HepG2 (cell line): ENCODE measurements around the gene LDLR. TPM values are rescaled to one million over a fixed set of nuclear protein-coding genes. Genes with fewer than 3 reads are reported as not detected.

Experiments used
- BCL3 ChIP-seq: sonication (generic); formaldehyde crosslinking; IDR thresholded peaks from 2 replicates; pipeline ENCODE4 v1.5.1; 2020; ENCODE audit warnings: mild to moderate bottlenecking, missing genetic modification reagents, moderate library complexity
- FUBP1 ChIP-seq: sonication (generic); formaldehyde crosslinking; IDR thresholded peaks from 2 replicates; pipeline ENCODE4 v1.5.1; 2020; ENCODE audit warnings: missing genetic modification reagents, mild to moderate bottlenecking, borderline replicate concordance
- HCFC1 ChIP-seq: fragments of 150-350 bp; IDR thresholded peaks from 2 replicates; pipeline ENCODE4 v1.6.1; 2014; ENCODE audit warnings: low read depth, low read length
- HNF1A ChIP-seq, 2 experiments: sonication (generic) in 1 of 2; formaldehyde crosslinking in 1 of 2; IDR thresholded peaks; 2 replicates each; pipeline versions ENCODE4 v1.4.0 to v1.6.1; 2016 to 2020; ENCODE audit warnings: borderline replicate concordance in 1 of 2, low read depth in 1 of 2, mild to moderate bottlenecking in 1 of 2, missing genetic modification reagents in 1 of 2
- IKZF5 ChIP-seq: IDR thresholded peaks from 2 replicates; pipeline ENCODE4 v1.6.1; 2018; ENCODE audit warnings: missing genetic modification reagents, mild to moderate bottlenecking, missing compliant biosample characterization
- NFKB2 ChIP-seq: sonication (generic); formaldehyde crosslinking; IDR thresholded peaks from 2 replicates; pipeline ENCODE4 v1.4.0; 2020; ENCODE audit warnings: missing genetic modification reagents, borderline replicate concordance
- NR2F6 ChIP-seq, 2 experiments: IDR thresholded peaks; 2 replicates each; pipeline ENCODE4 v1.6.1; 2016; ENCODE audit warnings: antibody characterized with exemption in 1 of 2, mild to moderate bottlenecking in 1 of 2
- POLR2AphosphoS5 ChIP-seq: IDR thresholded peaks from 2 replicates; pipeline ENCODE4 v1.6.1; 2012; ENCODE audit warnings: low read depth, low read length
- PPARG ChIP-seq: conservative IDR thresholded peaks from 2 replicates; pipeline ENCODE4 v1.6.1; 2016; ENCODE audit warnings: missing biosample characterization, missing genetic modification reagents
- RXRB ChIP-seq: IDR thresholded peaks from 2 replicates; pipeline ENCODE4 v1.6.1; 2016; ENCODE audit warnings: borderline replicate concordance, missing genetic modification reagents, missing compliant biosample characterization
- TFDP1 ChIP-seq: IDR thresholded peaks from 2 replicates; pipeline ENCODE4 v1.6.1; 2016; ENCODE audit warnings: missing compliant biosample characterization, missing genetic modification reagents, borderline replicate concordance
- ZGPAT ChIP-seq: IDR thresholded peaks from 2 replicates; pipeline ENCODE4 v1.6.1; 2016; ENCODE audit warnings: mild to moderate bottlenecking
- ZNF10 ChIP-seq: sonication (generic); formaldehyde crosslinking; IDR thresholded peaks from 2 replicates; pipeline ENCODE4 v1.4.0; 2020; ENCODE audit warnings: mild to moderate bottlenecking, low read depth, missing genetic modification reagents, borderline replicate concordance
- ZNF607 ChIP-seq: sonication (generic); formaldehyde crosslinking; IDR thresholded peaks from 2 replicates; pipeline ENCODE4 v1.5.1; 2020; ENCODE audit warnings: missing genetic modification reagents, mild to moderate bottlenecking, borderline replicate concordance
- polyA plus RNA-seq, 8 experiments: library from polyadenylated mRNA; depleted of rRNA in 3 of 8; stranded (reverse) in 7 of 8; unstranded in 1 of 8; fragments of >200 nt; fragmentation: Illumina TruSeq in 4 of 8; extraction: Trizol in 4 of 8; gene quantifications; 2 replicates each; pipeline versions ENCODE4 v1.2.1 to v1.2.3, GENCODE V29; 2011 to 2016; ENCODE audit warnings: low read depth in 4 of 8, missing spikeins in 1 of 8, mixed read lengths in 1 of 8; ENCODE audit not compliant: insufficient read depth in 1 of 8
- total RNA-seq, 5 experiments: library from RNA; depleted of rRNA; stranded (reverse); fragments of >200 nt; fragmentation: Illumina TruSeq; extraction: Trizol; gene quantifications; 2 replicates each; pipeline ENCODE4 v1.2.3, GENCODE V29; 2016; ENCODE audit warnings: low read depth in 1 of 5

LDLR gene
- total and polyA plus RNA-seq, 2 of the 13 experiments (the other 11 are each of a cell fraction or from before 2014, with no cell fraction given): 51.6 to 92.5 TPM

GRCh38 chr19:11130824-11131455, 41.7 kb downstream of the LDLR start (continued):
- TF ChIP-seq ZNF10 (CRISPR knock-in tag): no peak
- TF ChIP-seq HCFC1: no peak
- TF ChIP-seq ZNF607: 0 out of 2 replicates have a peak, but pooled peaks have one; percentile 51
- TF ChIP-seq NFKB2 (CRISPR knock-in tag): peak; percentile 33; the same call in 1 of the 2 replicates
- no peak for TF ChIP-seq FUBP1 (CRISPR knock-in tag)
- no peak for TF ChIP-seq PPARG (CRISPR knock-in tag)
- 0 out of 2 replicates have a peak, but pooled peaks have one; percentile 16 for TF ChIP-seq IKZF5
- TF ChIP-seq BCL3: peak; percentile 80
- TF ChIP-seq NR2F6 (IDR thresholded peaks at IDR 0.05): peak; percentile 29; the same call in 1 of the 2 replicates
- peak; percentile 55 for TF ChIP-seq NR2F6 (CRISPR knock-in tag; IDR thresholded peaks at IDR 0.05)
- TF ChIP-seq RXRB (CRISPR knock-in tag): peak; percentile 42; the same call in 1 of the 2 replicates
- no peak for TF ChIP-seq HNF1A (IDR thresholded peaks at IDR 0.05; ENCODE audit: low read depth)
- TF ChIP-seq HNF1A (CRISPR knock-in tag; IDR thresholded peaks at IDR 0.05; ENCODE audit: borderline replicate concordance): peak; percentile 25; the same call in 1 of the 2 replicates
- TF ChIP-seq POLR2AphosphoS5: peak; percentile 47; the same call in 1 of the 2 replicates
- TF ChIP-seq ZGPAT: peak; percentile 51; the same call in 1 of the 2 replicates
- TF ChIP-seq TFDP1 (CRISPR knock-in tag): no peak; the same call in 1 of the 2 replicates
